Ammon's horn (tissue), 1 donor: Measurements from ENCODE around the gene GTF2H2.
"Not testable (repeated sequence)": the region's sequence is repeated elsewhere in the genome, so short reads cannot be mapped to it uniquely, and the experiment has no call there.

ENCODE experiments used
- DNase-seq: peaks from one replicate; pipeline ENCODE4 v3.0.0-alpha.2; 2016; ENCODE audit warnings: low spot score

The GTF2H2 gene

DNA sequence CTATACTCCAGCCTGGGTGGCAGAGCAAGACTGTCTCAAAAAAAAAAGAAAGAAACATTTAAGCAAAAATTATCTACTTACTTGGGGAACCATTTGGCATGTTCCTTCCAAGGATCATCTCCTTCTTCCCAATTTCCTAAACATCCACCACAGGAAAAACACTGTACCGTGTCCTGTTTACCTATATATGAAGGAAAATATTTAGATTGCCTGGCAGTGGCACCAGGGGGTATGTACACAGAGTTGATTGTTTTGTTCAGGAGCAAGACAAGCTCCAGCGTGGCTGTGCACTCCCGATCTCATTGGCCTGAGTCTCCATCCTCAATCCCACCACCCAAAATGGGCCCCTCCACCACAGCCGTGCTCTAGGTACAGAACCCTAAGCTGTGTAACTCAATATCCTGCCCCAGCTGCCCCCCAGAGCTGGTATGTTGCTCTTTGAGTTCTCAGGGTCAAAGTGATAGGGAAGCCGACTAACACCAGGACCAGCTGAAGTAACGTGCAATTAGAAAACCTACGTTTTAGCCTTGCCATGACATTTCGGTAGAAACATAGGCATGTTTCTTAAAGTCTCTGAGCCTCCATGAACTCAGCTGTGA, 56.2 kb downstream of the GTF2H2 start:
- DNase-seq, result no peak

DNA sequence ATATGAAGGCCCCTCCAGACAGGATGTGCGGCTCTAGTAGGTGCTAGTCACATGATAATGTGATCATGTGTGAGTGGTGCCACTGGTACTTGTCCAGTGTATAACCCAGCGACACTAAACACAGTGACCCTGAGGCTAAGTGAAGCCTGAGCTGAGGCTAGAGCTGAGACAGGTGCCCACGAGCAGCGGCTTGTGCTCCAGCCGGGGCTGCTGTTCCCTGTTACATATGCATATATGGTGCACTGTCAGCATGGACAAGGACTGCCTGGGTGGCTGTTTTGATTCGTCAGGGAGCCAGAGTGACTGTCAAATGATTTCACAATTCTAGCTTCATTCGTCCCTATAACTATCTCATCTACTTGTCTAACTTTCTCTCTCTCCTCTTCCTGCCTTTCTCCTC, 60.5 kb downstream of the GTF2H2 start:
- DNase-seq, result not testable (repeated sequence)
